ENCODE results near the gene PLCB4.
"Not testable (repeated sequence)": the region's sequence is repeated elsewhere in the genome, so short reads cannot be mapped to it uniquely, and the experiment has no call there.

Gene PLCB4

DNA sequence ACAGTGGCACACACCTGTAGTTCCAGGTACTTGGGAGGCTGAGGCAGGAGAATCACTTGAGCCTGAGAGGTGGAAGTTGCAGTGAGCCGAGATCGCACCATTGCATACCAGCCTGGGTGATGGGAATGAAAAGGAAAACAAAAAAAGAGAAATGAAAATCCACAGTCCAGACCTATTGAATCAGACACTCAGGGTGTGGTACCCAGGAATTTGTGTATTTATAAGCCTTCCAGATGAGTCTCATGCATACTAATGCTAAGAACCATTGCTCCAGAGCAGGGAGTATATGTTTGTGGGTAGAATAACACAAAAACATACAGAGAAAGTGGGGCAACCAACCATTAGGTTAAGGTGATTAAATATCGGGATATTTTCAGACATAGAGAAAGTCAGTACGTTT lies 36.1 kb upstream of the PLCB4 start:
- Histone ChIP-seq H3K9me3 (ENCODE audit: control insufficient read depth, insufficient read depth, low read depth, low read length) (no peaks in the 10 kb centered on the region), H3K4me3 (ENCODE audit: low read depth, low read length) (no peak overlapping the region), H3K36me3 (ENCODE audit: control insufficient read depth, insufficient read depth, low read length) (no peaks in the 10 kb centered on the region), H3K9ac (ENCODE audit: low read length) (no peak overlapping the region), H3K27me3 (ENCODE audit: control insufficient read depth, insufficient read depth, low read length) (no peaks in the 10 kb centered on the region), H3K27ac (ENCODE audit: low read depth, low read length) (no peak overlapping the region), H3K4me1 (ENCODE audit: control insufficient read depth, insufficient read depth, low read length) (no peaks in the 10 kb centered on the region)

DNA sequence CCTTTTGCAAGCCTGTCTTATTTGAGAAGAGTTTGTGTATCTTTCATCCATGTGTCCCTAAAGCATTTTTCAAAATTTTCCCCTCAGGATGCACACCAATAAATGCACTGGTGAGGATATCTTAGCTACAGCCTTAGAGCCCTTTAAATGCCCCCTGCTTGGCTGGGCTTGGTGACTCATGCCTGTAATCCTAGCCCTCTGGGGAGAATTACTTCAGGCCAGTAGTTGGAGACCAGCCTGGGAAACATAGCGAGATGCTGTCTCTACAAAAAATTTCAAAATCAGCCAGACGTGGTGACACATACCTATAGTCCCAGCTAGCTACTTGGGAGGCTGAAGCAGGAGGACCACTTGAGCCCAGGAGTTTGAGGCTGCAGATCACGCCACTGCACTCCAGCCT lies 33.8 kb upstream of the PLCB4 start:
- Histone ChIP-seq H3K9ac (ENCODE audit: low read length) (no peak overlapping the region), H3K4me3 (ENCODE audit: low read depth, low read length) (no peak overlapping the region), H3K9me3 (ENCODE audit: control insufficient read depth, insufficient read depth, low read depth, low read length) (no peaks in the 10 kb centered on the region), H3K27ac (ENCODE audit: low read depth, low read length) (no peak overlapping the region), H3K27me3 (ENCODE audit: control insufficient read depth, insufficient read depth, low read length) (no peaks in the 10 kb centered on the region), H3K4me1 (ENCODE audit: control insufficient read depth, insufficient read depth, low read length) (no peaks in the 10 kb centered on the region), H3K36me3 (ENCODE audit: control insufficient read depth, insufficient read depth, low read length) (no peaks in the 10 kb centered on the region)

DNA sequence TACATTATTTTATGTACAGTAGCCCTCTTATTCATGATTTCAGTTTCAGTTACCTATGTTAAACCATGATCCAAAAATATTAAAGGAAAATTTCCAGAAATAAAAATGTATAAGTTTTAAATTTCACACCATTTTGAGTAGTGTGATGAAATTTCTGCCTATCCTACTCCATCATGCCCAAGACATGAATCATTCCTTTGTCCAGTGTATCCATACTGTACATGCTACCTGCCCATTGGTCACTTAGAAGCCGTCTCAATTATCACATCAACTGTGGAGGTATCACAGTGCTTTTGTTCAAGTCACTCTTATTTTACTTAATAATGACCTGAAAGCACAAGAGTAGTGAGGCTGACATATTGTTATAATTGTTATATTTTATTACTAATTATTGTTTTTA lies 32.3 kb upstream of the PLCB4 start:
- no peak overlapping the region for H3K27ac ChIP-seq (ENCODE audit: low read depth, low read length)
- H3K9me3 ChIP-seq (ENCODE audit: control insufficient read depth, insufficient read depth, low read depth, low read length) = no peaks in the 10 kb centered on the region
- no peak overlapping the region for H3K9ac ChIP-seq (ENCODE audit: low read length)
- H3K4me1 ChIP-seq (ENCODE audit: control insufficient read depth, insufficient read depth, low read length) = no peaks in the 10 kb centered on the region
- no peaks in the 10 kb centered on the region for H3K27me3 ChIP-seq (ENCODE audit: control insufficient read depth, insufficient read depth, low read length)
- no peaks in the 10 kb centered on the region for H3K36me3 ChIP-seq (ENCODE audit: control insufficient read depth, insufficient read depth, low read length)
- no peak overlapping the region for H3K4me3 ChIP-seq (ENCODE audit: low read depth, low read length)

- H3K9me3 ChIP-seq (ENCODE audit: control insufficient read depth, insufficient read depth, low read depth, low read length) = no peaks in the 10 kb centered on the region
- no peaks in the 10 kb centered on the region for H3K36me3 ChIP-seq (ENCODE audit: control insufficient read depth, insufficient read depth, low read length)
- no peak overlapping the region for H3K27ac ChIP-seq (ENCODE audit: low read depth, low read length)
- no peak overlapping the region for H3K4me3 ChIP-seq (ENCODE audit: low read depth, low read length)
- no peak overlapping the region for H3K9ac ChIP-seq (ENCODE audit: low read length)
- peaks cover 5% of the 10 kb centered on the region; the same call in 1 of the 2 replicates for H3K4me1 ChIP-seq (ENCODE audit: control insufficient read depth, insufficient read depth, low read length)
- no peaks in the 10 kb centered on the region for H3K27me3 ChIP-seq (ENCODE audit: control insufficient read depth, insufficient read depth, low read length)
These were observed 29.9 kb upstream of the PLCB4 start for GRCh38 chr20:9038791-9039535.

- no peak overlapping the region for H3K9ac ChIP-seq (ENCODE audit: low read length)
- peaks cover 5% of the 10 kb centered on the region; the same call in 1 of the 2 replicates for H3K4me1 ChIP-seq (ENCODE audit: control insufficient read depth, insufficient read depth, low read length)
- no peaks in the 10 kb centered on the region for H3K36me3 ChIP-seq (ENCODE audit: control insufficient read depth, insufficient read depth, low read length)
- no peaks in the 10 kb centered on the region for H3K27me3 ChIP-seq (ENCODE audit: control insufficient read depth, insufficient read depth, low read length)
- no peaks in the 10 kb centered on the region for H3K9me3 ChIP-seq (ENCODE audit: control insufficient read depth, insufficient read depth, low read depth, low read length)
- H3K27ac ChIP-seq (ENCODE audit: low read depth, low read length) = no peak overlapping the region
- no peak overlapping the region for H3K4me3 ChIP-seq (ENCODE audit: low read depth, low read length)
These were observed 27.9 kb upstream of the PLCB4 start for GRCh38 chr20:9040863-9041524.

GRCh38 chr20:9043364-9043763 lies 25.5 kb upstream of the PLCB4 start:
- Histone ChIP-seq H3K9ac (ENCODE audit: low read length) (no peak overlapping the region), H3K4me1 (ENCODE audit: control insufficient read depth, insufficient read depth, low read length) (peaks cover 5% of the 10 kb centered on the region; the same call in 1 of the 2 replicates), H3K9me3 (ENCODE audit: control insufficient read depth, insufficient read depth, low read depth, low read length) (peaks cover 7% of the 10 kb centered on the region; the same call in 1 of the 2 replicates)

DNA sequence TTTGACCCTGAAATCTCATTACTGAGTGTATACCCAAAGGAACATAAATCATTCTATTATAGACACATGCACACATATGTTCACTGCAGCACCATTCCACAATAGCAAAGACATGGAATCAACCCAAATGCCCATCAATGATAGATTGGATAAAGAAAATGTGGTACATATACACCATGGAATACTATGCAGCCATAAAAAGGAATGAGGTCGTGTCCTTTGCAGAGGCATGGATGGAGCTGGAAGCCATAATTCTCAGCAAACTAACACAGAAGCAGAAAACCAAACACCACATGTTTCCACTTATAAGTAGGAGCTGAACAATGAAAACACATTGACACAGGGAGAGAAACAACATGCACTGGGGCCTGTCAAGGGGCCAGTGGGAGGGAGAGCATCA lies 21.0 kb upstream of the PLCB4 start:
- not testable (repeated sequence) for H3K27ac ChIP-seq (ENCODE audit: low read depth, low read length); H3K4me3 ChIP-seq (ENCODE audit: low read depth, low read length); H3K9ac ChIP-seq (ENCODE audit: low read length); H3K36me3 ChIP-seq (ENCODE audit: control insufficient read depth, insufficient read depth, low read length); H3K27me3 ChIP-seq (ENCODE audit: control insufficient read depth, insufficient read depth, low read length)
- peaks cover 14% of the 10 kb centered on the region for H3K9me3 ChIP-seq (ENCODE audit: control insufficient read depth, insufficient read depth, low read depth, low read length)
- H3K4me1 ChIP-seq (ENCODE audit: control insufficient read depth, insufficient read depth, low read length) = peaks cover 12% of the 10 kb centered on the region

More at GRCh38 chr20:9043364-9043763, 25.5 kb upstream of the PLCB4 start:
- Histone ChIP-seq H3K27ac (ENCODE audit: low read depth, low read length) (no peak overlapping the region), H3K27me3 (ENCODE audit: control insufficient read depth, insufficient read depth, low read length) (no peaks in the 10 kb centered on the region), H3K36me3 (ENCODE audit: control insufficient read depth, insufficient read depth, low read length) (no peaks in the 10 kb centered on the region), H3K4me3 (ENCODE audit: low read depth, low read length) (no peak overlapping the region)

DNA sequence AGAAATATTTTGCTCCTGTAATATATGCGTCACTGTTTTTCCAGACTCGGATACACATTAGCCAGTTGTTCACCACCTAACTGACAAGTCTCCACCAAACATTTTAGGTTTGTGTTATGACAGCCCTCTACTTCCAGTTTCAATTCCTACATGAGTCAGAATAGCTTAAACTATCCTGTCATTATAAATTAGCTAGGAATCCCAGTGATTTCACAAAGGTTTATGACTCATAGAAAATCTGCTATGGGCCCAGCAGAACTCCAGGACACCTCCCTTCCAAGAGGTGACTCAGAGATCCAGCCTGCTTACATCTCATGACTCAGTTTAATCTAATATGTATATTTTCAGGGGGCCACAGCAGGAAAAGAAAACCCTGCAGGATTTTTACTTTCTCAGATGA lies 17.4 kb upstream of the PLCB4 start:
- Histone ChIP-seq H3K4me3 (ENCODE audit: low read depth, low read length) (no peak overlapping the region), H3K9me3 (ENCODE audit: control insufficient read depth, insufficient read depth, low read depth, low read length) (peaks cover 14% of the 10 kb centered on the region), H3K27ac (ENCODE audit: low read depth, low read length) (peak overlapping the region; percentile 4; the same call in 1 of the 2 replicates), H3K4me1 (ENCODE audit: control insufficient read depth, insufficient read depth, low read length) (peaks cover 7% of the 10 kb centered on the region; the same call in 1 of the 2 replicates), H3K9ac (ENCODE audit: low read length) (no peak overlapping the region), H3K36me3 (ENCODE audit: control insufficient read depth, insufficient read depth, low read length) (no peaks in the 10 kb centered on the region), H3K27me3 (ENCODE audit: control insufficient read depth, insufficient read depth, low read length) (no peaks in the 10 kb centered on the region)

DNA sequence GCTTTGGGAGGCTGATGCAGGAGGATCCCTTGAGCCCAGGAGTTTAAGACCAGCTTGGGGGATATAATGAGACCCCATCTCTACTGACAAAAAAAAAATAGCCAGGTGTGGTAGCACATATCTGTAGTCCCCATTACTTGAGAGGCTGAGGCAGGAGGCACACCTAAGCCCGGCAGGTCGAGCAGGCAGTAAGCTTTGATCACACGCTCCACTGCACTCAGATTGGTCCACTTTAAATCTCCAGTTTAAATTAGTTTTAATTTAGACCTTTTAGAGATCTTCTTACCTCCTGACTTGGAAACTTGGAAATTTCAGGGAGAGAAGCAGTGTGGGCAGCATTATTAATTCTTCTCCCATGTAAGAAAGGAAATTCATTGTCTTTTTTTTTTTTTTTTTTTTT lies 16.8 kb upstream of the PLCB4 start:
- Histone ChIP-seq H3K27me3 (ENCODE audit: control insufficient read depth, insufficient read depth, low read length) (no peaks in the 10 kb centered on the region), H3K4me1 (ENCODE audit: control insufficient read depth, insufficient read depth, low read length) (peaks cover 7% of the 10 kb centered on the region; the same call in 1 of the 2 replicates), H3K27ac (ENCODE audit: low read depth, low read length) (peak overlapping the region; percentile 4; the same call in 1 of the 2 replicates), H3K4me3 (ENCODE audit: low read depth, low read length) (no peak overlapping the region), H3K36me3 (ENCODE audit: control insufficient read depth, insufficient read depth, low read length) (no peaks in the 10 kb centered on the region), H3K9me3 (ENCODE audit: control insufficient read depth, insufficient read depth, low read depth, low read length) (peaks cover 14% of the 10 kb centered on the region), H3K9ac (ENCODE audit: low read length) (no peak overlapping the region)

GRCh38 chr20:9053108-9053507 lies 15.8 kb upstream of the PLCB4 start:
- no peak overlapping the region for H3K27ac ChIP-seq (ENCODE audit: low read depth, low read length)
- peaks cover 9% of the 10 kb centered on the region for H3K9me3 ChIP-seq (ENCODE audit: control insufficient read depth, insufficient read depth, low read depth, low read length)
- H3K9ac ChIP-seq (ENCODE audit: low read length) = no peak overlapping the region
- no peaks in the 10 kb centered on the region for H3K36me3 ChIP-seq (ENCODE audit: control insufficient read depth, insufficient read depth, low read length)
- H3K4me3 ChIP-seq (ENCODE audit: low read depth, low read length) = no peak overlapping the region
- peaks cover 7% of the 10 kb centered on the region; the same call in 1 of the 2 replicates for H3K4me1 ChIP-seq (ENCODE audit: control insufficient read depth, insufficient read depth, low read length)
- H3K27me3 ChIP-seq (ENCODE audit: control insufficient read depth, insufficient read depth, low read length) = no peaks in the 10 kb centered on the region

DNA sequence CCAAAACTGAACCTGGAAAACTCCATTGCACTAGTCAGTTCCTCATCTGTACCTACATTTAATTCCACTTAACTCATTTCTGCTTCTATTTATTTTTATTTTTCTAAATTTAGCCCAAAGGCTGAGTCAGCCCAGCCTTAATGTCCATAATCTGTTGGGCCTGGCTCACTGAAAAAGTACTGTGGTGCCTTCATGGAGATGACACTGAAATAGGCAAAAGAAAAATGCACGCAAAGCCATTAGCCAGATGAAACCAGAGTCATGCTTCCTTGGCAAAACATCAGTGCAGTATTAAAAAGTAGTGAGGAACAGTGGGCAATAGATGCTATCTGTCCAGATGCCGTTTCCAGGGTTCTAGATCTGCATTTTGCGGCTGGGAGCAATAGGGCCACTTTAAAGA lies 14.7 kb upstream of the PLCB4 start:
- no peak overlapping the region for H3K27ac ChIP-seq (ENCODE audit: low read depth, low read length)
- H3K9ac ChIP-seq (ENCODE audit: low read length) = no peak overlapping the region
- H3K4me3 ChIP-seq (ENCODE audit: low read depth, low read length) = no peak overlapping the region
- H3K27me3 ChIP-seq (ENCODE audit: control insufficient read depth, insufficient read depth, low read length) = no peaks in the 10 kb centered on the region
- no peaks in the 10 kb centered on the region for H3K36me3 ChIP-seq (ENCODE audit: control insufficient read depth, insufficient read depth, low read length)
- peaks cover 3% of the 10 kb centered on the region; the same call in 1 of the 2 replicates for H3K9me3 ChIP-seq (ENCODE audit: control insufficient read depth, insufficient read depth, low read depth, low read length)
- peaks cover 7% of the 10 kb centered on the region; the same call in 1 of the 2 replicates for H3K4me1 ChIP-seq (ENCODE audit: control insufficient read depth, insufficient read depth, low read length)

Data from HUES6 (cell line).